Retina (tissue), 1 donor: ENCODE data around the gene MYBPC2.
"Not testable (repeated sequence)": the region's sequence is repeated elsewhere in the genome, so short reads cannot be mapped to it uniquely, and the experiment has no call there.

Source experiments
- DNase-seq: peaks from one replicate; pipeline ENCODE4 v3.0.0-alpha.2; 2016

Gene MYBPC2

DNA sequence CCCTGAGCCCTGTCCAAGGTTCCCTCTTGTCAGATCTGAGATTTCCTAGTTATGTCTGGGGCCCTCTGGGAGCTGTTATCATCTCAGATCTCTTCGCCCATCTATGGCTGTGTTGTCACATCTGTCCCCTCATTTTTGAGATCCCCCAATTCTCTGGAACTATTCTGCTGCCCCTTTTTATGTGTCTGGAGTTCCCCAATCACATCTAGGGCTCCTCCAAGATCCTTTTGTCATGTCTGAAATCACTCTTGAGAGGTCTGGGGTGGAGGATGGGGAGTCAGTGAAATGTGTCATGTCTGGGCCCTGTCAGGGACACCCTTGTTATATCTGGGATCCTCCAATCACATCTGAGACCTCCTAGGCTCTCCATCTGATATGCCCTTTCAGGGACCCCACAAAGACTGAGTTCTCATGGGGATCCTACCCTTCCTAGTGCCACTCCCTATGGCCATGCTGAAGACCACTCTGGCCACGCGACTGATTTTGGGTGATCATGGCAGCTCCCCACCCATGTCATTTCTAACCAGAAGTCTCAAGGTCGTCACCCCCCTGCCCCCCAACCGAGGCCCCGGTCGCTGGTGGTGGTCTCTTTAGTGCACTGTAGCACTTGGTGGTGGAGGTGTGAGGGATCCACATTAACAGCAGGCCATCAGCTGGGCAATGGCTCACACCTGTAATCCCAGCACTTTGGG, 3.8 kb upstream of the MYBPC2 start:
- DNase-seq: no peak

DNA sequence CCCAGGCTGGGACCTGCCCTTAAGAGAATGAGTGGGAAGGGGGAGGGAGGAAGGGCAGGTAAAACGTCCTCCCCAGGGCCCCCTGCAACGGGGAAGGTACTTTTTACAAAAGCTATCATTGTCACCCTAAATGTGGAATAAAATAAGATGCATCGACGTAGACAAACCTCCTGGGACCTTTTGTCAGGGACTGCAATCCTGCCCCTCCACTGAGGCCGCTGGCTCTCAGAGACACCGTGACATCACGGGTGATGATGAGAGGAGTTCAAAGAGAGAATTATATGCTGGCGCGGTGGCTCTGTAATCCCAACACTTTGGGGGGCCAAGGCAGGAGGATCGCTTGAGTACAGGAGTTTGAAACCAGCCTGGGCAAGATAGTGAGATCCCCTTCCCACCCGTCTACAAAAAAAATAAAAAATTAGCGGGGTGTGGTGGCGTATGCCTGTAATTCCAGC, 1.8 kb upstream of the MYBPC2 start:
- no peak for DNase-seq

DNA sequence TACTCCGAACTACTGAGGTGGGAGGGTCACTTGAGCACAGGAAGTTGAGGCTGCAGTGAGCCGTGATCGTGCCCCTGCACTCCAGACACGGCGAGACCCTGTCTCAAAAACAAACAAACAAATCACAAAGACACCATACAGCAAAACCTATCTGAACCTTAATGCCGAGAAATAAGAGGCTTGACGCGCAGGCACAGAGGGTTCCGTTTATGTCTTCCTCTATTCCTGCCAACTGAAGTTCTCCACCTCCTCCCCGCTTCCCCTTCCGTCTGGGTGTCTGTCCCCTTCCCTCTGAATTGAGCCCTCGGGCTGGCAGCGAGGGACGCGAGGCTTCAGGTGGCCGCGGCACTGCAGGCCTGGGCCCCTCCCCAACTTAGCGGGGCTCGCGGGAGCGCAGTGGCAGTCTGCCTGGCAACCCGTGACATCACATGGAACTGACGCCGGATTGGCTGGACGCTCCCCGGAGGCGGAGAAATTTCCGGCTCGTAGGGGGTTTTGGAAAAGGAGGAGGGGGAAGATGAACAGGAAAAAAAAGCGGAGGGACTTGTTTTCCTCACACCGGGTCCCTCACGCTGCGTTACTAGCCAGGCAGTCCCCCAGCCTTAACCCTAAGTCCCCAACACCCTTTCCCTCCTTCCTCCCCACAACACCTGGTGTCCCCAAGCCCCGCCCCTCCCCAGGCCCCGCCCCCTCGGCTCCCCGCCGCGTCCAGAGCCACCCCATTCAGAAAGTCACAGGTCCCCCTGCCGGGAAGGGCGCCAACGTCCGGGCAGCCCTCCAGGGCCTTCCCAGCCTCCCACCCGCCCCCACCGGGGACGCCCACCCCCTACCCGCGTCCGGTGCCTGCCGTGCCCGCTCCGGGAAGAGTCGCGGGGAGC, 1.1 kb upstream of the MYBPC2 start:
- peak; percentile 96 for DNase-seq

DNA sequence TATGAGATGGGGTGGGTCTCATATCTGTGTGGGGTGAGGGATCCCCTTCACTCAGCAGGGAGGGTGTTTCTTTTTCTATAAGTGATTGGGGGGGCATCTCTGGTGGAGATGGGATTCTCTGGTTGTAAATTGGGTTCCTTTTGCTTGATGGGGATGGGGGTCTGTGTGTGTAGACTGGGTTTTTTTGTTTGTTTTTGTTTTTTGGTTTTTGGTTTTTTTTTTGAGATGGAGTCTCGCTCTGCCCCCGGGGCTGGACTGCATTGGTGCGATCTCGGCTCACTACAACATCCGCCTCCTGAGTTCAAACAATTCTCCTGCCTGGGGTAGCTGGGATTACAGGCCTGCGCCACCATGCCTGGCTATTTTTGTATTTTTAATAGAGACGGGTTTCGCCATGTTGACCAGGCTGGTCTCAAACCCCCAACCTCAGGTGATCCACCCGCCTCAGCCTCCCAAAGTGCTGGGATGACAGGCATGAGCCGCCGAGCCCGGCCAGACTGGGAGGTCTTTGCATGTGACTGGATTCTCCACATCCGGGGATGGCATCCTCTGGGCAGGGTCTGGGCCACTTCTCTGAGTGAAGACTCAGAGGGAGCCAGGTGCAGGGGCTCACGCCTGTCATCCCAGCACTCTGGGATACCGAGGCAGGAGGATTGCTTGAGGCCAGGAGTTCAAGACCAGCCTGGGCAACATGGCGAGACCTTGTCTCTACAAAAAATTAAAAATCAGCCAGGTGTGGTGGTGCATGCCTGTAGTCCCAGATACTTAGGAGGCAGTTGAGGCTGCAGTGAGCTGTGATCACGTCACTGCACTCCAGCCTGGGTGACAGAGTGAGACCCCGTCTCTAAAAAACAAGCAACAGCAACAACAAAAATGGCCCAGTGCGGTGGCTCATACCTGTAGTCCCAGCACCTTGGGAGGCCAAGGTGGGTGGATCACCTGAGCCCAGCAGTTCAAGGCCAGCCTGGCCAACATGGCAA, 799 bp downstream of the MYBPC2 start:
- no peak for DNase-seq

DNA sequence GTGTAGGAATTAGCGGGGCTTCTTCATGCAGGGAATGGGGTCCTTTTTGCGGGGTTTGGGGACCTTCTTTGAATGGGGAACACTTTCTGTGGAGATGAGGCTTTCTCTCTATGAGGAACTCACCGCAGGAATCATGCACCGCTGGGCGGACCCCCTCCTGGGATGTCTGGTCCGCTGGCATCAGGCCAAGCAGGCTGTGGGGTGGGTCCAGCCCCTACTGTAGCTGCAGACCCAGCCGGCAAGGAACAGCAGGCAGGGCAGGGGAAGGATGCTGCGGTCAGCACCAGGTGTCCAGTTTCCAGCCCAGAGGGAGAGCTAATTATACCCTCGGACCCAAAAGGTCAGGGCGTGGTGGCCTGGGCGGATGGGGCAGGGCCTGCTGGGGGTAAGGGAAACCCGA, 1.8 kb downstream of the MYBPC2 start:
- DNase-seq: no peak

DNA sequence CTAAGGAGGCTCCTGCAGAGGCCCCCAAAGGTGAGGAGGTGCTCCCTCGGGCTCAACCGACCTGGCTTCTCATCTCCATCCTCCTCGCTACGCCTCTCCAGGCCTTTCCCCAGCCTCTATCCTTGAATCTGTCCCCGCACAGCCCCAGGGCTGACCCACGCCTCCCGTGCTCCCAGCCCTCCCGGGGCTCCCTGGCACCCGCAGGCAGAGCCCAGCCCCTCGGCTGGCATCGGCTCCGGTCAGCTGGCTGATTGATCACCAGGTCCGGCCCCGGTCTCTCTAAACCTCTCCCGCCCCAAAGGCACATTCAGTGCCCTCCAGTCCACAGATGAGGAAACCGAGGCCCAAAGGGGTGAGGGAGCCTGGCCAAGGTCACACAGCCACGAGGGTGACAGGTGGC, 2.5 kb downstream of the MYBPC2 start:
- no peak for DNase-seq

DNA sequence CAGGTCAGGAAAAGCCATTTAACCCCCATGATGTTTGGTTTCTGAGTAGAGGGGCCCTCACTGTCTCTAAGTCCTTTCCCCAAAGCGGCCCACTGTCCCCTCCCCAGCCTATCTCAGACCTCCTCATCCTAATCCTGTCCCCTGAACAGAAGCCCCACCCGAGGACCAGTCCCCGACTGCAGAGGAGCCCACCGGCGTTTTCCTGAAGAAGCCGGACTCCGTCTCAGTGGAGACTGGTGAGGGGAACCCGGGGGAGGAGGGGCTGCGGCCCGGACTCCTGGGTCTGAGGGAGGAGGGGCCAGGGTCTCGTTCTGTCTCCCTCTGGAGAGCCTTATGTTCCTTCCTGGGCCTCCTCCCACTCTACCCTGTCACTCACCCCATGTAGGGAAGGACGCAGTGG, 2.9 kb downstream of the MYBPC2 start:
- DNase-seq: no peak

DNA sequence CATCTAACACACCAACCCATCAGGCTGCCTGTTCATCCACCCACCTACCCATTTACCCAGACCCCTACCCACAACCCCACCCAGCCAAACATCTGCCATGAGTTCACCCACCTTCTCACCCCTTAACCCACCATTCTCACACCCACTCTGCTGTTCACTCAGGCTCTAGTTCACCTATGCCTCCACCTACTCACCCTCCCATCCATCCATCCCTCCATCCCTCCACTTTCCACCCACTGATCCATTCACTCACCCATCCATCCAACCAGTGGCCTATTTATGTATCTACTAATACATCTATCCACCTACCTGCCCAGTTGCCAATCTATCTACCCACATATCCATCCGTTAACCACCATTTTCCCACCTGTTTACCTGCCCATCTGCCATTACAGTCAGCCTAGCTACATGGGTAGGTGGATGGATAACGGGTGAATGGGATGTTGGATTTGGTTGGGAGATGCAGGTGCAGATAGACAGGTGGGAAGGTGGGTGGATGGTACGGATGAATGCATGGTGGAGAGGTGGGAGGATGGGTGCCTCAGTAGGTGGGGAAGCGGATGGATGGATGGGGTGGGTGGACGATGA, 5.3 kb downstream of the MYBPC2 start:
- no peak for DNase-seq

DNA sequence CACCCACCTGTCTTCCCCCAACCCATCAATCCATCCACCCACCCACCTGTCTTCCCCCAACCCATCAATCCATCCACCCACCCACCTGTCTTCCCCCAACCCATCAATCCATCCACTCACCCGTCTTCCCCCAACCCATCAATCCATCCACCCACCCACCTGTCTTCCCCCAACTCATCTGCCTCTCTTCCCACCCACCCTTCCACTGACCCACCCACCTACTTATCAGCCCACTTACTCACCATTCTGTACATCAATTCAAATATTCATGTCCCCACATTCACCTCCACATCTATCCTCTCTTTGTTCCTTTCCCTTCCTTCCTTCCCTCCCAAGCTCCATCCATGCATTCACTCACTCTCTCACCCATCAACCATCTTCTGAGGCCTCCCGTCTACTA, 6.4 kb downstream of the MYBPC2 start:
- DNase-seq: not testable (repeated sequence)

DNA sequence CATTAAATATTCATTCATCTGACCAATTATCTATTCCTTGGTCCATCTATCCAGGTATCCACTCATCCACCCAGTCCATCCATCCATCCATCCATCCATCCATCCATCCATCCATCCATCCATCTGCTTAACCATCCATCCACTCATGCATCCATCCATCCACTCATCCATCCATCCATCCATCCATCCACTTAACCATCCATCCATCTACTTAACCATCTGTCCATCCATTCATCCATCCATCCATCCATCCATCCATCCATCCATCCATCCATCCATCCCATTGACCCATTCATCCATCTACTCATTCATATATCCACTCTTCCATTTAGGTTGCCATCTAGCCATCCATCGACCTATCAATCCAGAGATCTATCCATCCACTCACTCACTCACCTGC, 11.4 kb downstream of the MYBPC2 start:
- DNase-seq: no peak

DNA sequence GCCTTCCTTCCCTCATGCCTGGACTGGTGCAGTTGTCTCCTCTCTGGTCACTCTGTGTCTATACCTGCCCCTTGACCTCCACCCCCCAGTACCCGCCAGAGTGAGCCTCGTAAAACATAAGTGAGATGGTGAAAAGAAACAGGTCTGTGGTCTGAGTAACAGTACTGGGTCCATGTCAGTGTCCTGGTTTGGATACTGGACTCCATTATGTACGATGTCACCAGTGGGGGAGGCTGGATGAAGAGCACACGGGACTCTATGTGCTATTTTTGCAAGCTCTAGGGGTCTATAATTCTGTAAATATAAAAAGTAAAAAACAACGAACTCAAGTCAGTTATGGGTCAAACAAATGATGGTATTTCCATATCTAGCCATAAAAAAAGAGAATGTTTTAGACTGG, 14.4 kb downstream of the MYBPC2 start:
- DNase-seq: no peak

DNA sequence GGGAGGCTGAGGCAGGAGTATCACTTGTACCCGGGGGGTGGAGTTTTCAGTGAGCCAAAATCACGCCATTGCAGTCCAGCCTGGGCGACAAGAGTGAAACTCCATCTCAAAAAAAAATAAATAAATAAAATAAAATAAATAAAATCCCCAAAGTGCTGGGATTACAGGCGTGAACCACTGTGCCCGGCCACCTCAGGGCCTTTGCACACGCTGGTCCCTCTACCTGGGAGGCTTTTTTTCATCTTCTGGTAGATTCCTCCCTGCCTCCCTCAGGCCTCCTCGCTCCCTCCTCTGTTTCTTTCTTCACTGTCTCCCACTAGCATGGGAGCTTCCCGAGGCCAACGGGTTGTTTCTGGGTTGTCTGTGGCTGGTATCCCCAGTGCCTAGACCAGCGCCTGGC, 15.1 kb downstream of the MYBPC2 start:
- DNase-seq: no peak

DNA sequence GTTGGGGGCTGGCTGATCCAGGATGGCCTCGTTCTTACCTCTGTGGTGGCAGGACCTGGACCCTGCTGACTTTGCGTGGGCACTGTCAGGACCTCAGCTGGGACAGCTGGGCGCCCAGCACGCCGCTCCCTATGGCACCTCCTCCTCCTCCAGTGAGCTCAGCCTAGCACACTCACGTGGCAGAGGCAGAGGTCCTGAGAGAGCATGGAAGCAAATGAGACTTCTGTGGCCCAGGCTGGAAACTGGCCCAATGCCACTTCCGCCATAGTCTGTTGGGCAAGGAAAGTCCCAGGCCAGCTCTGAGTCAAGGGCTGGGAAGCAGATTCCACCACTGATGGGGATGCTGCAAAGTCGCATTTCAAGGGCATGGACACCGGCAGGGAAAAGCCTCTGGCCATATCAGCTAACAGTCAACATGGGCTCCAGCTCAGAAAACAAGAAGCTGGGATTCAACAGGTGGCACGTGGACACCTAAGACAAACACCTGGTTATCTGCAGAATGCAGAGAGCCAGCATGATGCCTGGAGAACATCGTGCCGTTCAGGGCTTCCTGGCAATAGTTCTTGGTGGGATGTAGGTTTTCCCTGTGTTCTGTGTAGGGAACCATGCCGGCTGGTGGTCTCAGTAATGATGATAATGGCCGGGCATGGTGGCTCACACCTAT, 16.7 kb downstream of the MYBPC2 start:
- no peak for DNase-seq

DNA sequence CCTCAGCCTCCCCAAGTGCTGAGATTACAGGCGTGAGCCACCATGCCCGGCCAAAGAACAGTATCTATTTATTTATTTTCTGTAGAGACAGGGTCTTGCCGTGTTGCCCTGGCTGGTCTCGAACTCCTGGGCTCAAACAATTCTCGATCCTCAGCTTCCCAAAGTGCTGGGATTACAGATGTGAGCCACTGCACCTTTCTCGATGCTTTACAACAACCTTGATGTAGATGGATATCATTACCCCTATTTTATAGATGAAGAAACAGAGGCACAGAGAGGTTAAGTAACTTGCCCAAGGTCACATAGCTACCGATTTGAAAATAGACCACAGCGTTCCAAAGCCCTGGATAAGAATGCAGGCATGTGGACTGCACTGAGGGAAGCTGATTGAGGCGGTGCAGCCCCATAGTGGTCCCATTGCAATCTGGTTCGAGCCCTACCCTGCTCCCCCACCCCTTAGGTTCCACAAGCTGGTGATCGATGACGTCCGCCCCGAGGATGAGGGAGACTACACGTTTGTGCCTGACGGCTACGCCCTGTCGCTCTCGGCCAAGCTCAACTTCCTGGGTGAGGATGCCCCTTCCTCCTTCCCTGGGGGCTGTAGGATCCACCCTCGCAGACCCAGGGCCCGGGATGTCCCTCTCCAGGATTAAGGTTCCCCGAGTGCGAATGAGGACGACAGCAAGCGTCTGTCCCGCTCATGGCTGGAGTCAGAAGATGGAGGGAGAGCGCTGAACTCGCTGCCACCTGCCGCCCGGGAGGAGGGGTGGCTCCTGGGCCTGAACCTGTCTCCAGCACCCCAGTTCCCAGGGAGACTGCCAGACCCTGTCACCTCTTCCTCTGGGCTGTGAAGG, 17.9 kb downstream of the MYBPC2 start:
- no peak for DNase-seq

DNA sequence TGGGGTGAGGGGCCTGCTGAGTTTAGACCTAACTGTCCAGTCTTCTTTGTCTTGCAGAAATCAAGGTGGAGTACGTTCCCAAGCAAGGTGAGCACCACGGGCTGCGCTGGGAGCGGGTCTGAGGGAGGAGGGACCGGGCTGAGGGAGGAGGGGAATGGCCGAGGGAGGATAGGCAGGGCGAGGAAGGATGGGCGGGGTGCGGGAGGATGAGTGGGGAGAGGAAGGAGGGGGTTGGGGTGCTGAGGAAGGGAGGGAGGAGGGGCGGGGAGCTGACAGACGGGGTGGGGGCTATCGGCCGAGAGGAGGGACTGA, 18.5 kb downstream of the MYBPC2 start:
- no peak for DNase-seq

DNA sequence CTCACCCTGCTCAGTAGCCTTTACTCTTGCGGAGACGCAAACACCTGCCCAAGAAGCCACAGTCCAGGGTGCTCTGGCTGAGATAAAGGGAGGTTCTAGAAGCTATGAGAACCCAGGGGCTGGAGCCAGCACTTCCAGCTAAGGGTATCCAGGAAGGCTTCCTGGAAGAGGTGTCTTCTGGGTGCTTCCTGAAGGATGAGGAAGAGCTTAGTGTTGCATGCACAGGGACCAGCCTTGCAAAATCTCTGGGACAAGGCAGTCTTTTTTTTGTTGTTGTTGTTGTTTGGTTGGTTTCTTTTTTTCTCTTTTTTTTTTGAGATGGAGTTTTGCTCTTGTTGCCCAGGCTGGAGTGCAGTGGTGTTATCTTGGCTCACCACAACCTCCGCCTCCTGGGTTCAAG, 20.6 kb downstream of the MYBPC2 start:
- DNase-seq: no peak

DNA sequence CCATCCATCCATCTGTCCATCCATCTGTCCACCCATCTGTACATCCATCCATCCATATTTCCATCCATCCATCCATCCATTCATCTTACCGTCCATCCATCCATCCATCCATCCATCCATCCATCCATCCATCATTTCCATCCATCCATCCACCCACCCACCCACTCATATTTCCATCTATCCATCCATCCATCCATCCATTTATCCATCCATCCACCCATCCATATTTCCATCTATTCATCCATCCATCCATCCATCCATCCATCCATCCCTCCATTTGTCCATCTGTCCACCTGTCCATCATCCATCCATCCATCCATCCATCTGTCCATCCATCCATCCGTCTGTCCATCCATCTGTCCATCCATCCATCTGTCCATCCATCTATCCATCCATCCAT, 23.3 kb downstream of the MYBPC2 start:
- no peak for DNase-seq

DNA sequence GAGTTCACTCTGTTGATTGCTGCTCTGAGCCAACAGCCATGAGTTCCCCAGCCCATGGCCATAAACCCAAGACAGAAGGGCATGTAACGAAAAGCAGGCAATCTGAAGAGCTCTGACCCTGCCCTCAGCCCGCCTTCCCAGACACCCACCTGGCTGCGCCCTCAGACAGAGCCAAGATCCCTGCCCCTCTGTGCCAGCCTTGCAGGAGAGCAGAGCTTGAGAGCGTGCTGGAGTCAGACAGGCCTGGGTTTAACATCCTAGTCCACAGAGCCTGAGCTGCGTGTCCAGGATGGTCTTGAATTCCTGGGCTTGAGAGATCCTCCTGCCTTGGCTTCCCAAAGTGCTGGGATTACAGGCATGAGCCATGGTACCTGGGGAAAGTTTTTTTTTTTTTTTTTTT, 24.6 kb downstream of the MYBPC2 start:
- DNase-seq: no peak

DNA sequence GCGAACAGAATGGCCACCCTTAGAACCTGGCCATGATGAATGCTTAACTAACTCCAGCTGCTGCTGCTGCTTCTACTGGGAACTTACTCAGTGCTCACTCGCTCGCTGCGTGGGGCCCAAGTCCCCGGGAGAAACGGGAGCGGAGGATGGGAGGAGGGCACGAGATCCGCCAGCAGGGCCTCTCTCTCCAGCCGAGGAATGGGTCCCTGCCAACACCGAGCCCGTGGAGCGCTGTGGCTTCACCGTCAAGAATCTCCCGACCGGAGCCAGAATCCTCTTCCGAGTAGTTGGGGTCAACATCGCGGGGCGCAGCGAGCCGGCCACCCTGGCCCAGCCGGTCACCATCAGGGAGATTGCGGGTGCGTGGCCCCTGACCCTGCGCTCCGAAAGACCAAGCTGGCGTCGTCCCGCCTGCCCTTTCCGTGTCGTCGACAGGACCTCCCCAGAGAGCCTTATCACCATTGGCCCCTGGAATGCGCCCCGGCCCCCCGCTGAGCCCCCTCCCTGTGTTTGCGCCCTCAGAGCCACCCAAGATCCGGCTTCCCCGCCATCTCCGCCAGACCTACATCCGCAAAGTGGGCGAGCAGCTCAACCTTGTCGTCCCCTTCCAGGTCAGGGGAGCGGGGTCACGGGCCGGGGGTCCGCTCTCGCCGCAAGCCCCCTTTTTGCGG, 25.8 kb downstream of the MYBPC2 start:
- peak; percentile 40 for DNase-seq

DNA sequence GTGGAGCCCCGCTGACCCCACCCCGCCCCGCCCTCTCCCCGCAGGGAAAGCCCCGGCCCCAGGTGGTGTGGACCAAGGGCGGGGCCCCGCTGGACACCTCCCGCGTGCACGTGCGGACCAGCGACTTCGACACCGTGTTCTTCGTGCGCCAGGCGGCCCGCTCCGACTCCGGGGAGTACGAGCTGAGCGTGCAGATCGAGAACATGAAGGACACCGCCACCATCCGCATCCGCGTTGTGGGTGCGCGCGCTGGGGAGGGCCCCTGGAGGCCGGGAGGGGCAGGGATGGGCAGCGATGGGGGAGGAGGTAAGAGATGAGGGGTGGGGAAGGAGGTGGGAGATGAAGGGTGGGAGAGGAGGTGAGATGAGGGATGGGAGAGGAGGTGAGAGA, 26.4 kb downstream of the MYBPC2 start:
- no peak for DNase-seq

DNA sequence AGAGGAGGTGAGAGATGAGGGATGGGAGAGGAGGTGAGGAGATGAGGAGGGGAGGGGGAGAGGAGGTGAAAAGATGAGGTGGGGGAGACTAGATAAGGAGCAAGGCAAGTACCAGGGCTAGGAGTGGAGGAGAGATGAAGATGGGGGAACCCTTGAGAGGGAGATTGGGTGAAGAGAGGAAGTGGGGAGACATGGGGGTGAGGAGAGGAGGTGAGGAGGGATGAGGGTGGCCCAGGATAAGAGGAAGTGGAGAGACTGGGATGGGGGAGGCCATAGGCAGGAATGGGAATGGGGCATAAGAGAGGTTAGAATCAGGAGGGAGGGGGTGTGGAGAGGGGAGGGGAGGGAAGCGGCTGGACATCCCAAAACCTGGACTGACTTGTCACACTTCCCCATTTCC, 26.9 kb downstream of the MYBPC2 start:
- no peak for DNase-seq
